Activated T-cell treated with anti-CD3 and anti-CD28 coated beads, Interleukin-2, amount 50 U/mL, for 1 hour (primary cell): ENCODE measurements around the gene GBX1.

Experiments used
- DNase-seq: peaks from one replicate; pipeline ENCODE4 v3.0.0-alpha.2; 2020

GBX1 gene

GRCh38 chr7:151125470-151125845, 42.0 kb downstream of the GBX1 start:
- no peak for DNase-seq

- DNase-seq, result no peak
These were observed 42.5 kb downstream of the GBX1 start for GRCh38 chr7:151124899-151125399.

GRCh38 chr7:151124481-151124880, 43.0 kb downstream of the GBX1 start:
- no peak for DNase-seq

GRCh38 chr7:151123822-151124464, 43.6 kb downstream of the GBX1 start:
- DNase-seq, result peak; percentile 82

GRCh38 chr7:151123158-151123821, 44.2 kb downstream of the GBX1 start:
- DNase-seq, result no peak

GRCh38 chr7:151122796-151123157, 44.7 kb downstream of the GBX1 start:
- no peak for DNase-seq

GRCh38 chr7:151122276-151122675, 45.2 kb downstream of the GBX1 start:
- no peak for DNase-seq

GRCh38 chr7:151121380-151122170, 45.9 kb downstream of the GBX1 start:
- DNase-seq, result no peak

GRCh38 chr7:151120896-151121295, 46.6 kb downstream of the GBX1 start:
- DNase-seq, result no peak

GRCh38 chr7:151119902-151120301, 47.6 kb downstream of the GBX1 start:
- no peak for DNase-seq

GRCh38 chr7:151119055-151119415, 48.5 kb downstream of the GBX1 start:
- DNase-seq, result no peak

- no peak for DNase-seq
These were observed 49.1 kb downstream of the GBX1 start for GRCh38 chr7:151118108-151119054.

- peak; percentile 50 for DNase-seq
These were observed 49.9 kb downstream of the GBX1 start for GRCh38 chr7:151117565-151117964.

- no peak for DNase-seq
These were observed 50.7 kb downstream of the GBX1 start for GRCh38 chr7:151116603-151117440.

- DNase-seq, result no peak
These were observed 51.6 kb downstream of the GBX1 start for GRCh38 chr7:151115836-151116418.

- DNase-seq, result peak; percentile 43
These were observed 52.2 kb downstream of the GBX1 start for GRCh38 chr7:151115121-151115835.

GRCh38 chr7:151114151-151115090, 53.1 kb downstream of the GBX1 start:
- no peak for DNase-seq

- DNase-seq, result no peak
These were observed 53.9 kb downstream of the GBX1 start for GRCh38 chr7:151113344-151114150.
